ENCODE results near the gene MTCH1.

MTCH1 gene

DNA sequence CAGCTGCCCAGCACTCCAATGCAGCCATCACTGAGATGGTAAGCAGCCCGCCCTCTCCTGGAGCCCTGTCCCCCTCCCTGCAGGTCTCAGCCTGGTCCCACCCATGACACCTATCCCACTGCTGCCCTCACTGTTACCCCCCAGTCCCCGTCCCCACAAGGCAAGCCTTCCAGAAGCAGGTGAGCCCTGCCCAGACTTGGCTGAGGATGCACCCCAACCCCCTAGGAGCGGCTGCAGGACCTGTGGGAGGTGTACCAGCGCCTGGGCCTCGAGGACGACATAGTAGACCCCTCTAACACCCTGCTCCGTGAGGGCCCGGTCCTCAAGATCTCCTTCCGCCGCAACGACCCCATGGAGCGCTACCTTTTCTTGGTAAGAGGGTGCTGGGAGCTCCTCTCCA is 28.7 kb upstream of the MTCH1 start:
- TF ChIP-seq, protein P1, sequence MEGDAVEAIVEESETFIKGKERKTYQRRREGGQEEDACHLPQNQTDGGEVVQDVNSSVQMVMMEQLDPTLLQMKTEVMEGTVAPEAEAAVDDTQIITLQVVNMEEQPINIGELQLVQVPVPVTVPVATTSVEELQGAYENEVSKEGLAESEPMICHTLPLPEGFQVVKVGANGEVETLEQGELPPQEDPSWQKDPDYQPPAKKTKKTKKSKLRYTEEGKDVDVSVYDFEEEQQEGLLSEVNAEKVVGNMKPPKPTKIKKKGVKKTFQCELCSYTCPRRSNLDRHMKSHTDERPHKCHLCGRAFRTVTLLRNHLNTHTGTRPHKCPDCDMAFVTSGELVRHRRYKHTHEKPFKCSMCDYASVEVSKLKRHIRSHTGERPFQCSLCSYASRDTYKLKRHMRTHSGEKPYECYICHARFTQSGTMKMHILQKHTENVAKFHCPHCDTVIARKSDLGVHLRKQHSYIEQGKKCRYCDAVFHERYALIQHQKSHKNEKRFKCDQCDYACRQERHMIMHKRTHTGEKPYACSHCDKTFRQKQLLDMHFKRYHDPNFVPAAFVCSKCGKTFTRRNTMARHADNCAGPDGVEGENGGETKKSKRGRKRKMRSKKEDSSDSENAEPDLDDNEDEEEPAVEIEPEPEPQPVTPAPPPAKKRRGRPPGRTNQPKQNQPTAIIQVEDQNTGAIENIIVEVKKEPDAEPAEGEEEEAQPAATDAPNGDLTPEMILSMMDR (IDR thresholded peaks at IDR 0.05; ENCODE audit: extremely low read depth, missing control alignments), result no peak
- DNase-seq (ENCODE audit: low spot score), result no peak

DNA sequence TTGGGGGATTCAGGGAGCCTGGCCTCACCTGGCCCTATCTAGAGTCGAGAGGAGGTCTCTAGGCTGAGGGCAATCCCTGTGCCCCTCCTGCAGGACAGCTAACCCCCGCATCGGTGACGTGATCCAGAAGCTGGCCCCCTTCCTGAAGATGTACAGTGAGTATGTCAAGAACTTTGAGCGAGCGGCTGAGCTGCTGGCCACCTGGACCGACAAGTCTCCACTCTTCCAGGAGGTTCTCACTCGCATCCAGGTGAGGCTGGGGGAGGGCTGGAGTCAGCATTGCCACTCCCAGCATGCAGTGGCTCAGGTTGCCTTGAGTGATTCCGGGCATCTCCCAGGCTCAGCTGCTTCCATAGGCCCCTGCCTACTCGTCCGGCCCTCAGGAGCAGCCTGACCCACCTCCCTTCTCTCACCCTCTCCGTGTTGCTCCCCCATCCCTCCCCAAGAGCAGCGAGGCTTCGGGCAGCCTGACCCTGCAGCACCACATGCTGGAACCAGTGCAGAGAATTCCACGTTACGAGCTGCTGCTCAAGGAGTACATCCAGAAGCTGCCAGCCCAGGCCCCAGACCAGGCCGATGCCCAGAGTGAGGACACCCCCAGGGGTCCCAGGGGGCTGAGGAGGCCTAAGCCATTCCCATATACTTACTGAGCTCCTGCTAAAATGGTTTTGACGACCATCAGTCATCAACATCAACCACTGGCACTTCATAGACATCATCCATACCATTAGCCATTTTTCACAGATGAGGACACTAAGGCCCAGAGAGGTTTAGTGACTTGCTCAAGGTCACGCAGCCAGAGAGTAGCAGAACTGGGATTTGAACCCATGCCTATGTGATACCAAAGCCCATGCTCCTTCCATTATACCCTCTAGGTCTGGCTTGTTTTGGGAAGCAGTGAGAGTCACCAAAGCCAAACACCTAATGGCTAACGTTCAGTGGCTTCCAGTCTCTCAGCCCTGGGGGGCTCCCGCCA is 27.8 kb upstream of the MTCH1 start:
- no peak for DNase-seq (ENCODE audit: low spot score)
- TF ChIP-seq, protein P1 (IDR thresholded peaks at IDR 0.05; ENCODE audit: extremely low read depth, missing control alignments), result no peak

DNA sequence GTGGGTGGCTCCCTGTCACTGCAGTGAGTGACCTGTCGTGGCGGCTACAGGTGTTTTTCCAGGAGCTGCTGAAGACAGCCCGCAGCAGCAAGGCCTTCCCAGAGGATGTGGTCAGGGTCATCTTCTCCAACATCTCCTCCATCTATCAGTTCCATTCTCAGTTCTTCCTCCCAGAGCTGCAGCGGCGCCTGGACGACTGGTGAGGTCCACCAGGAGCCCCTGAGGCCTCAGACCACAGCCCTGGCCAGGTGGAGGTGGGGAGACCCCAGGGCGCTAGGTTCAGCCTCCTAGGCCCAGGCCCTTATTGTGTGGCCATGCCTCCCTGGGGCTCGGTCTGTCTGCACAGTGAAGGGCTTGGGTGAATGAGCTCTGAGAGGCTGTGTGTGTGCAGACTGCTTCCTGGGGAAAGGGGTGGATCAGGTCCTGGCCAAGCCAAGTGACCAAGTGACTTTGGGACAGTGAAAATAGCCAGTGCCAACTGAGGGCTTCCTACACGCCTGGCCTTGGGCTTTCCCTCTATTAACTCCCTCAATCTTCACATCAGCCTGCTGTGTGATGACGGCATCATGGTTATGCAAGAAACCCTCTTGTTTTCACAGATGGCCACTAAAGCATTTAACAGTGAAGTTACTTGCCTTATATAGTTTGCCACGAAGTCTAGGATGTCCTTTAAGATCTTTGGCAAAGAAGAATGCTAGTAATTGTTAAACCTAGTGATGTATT is 25.8 kb upstream of the MTCH1 start:
- TF ChIP-seq, protein P1 (IDR thresholded peaks at IDR 0.05; ENCODE audit: extremely low read depth, missing control alignments), result no peak
- no peak for DNase-seq (ENCODE audit: low spot score)

DNA sequence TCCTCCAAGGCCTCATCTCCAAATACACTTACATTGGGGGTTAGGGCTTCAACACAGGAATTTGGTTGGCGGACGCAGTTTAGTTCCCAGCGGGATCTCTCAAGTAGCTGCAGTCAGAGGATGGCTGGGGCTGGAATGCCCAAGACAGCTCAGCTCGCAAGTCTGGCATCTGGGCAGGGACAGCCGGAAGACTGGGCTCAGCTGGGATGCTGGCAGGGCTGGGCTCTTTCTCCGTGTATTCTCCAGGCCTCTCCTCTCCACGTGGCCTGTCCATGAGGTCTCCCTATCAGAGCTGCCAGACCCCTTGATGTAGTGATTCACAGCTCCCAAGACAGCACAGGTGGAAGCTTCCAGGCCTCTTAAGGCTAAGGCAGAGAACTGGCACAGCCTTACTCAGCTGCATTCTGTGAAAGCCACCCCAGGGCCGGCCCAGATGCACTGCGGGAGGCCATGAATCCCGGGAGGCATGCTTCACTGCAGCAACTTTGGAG is 24.5 kb upstream of the MTCH1 start:
- TF ChIP-seq, protein P1 (IDR thresholded peaks at IDR 0.05; ENCODE audit: extremely low read depth, missing control alignments), result no peak

DNA sequence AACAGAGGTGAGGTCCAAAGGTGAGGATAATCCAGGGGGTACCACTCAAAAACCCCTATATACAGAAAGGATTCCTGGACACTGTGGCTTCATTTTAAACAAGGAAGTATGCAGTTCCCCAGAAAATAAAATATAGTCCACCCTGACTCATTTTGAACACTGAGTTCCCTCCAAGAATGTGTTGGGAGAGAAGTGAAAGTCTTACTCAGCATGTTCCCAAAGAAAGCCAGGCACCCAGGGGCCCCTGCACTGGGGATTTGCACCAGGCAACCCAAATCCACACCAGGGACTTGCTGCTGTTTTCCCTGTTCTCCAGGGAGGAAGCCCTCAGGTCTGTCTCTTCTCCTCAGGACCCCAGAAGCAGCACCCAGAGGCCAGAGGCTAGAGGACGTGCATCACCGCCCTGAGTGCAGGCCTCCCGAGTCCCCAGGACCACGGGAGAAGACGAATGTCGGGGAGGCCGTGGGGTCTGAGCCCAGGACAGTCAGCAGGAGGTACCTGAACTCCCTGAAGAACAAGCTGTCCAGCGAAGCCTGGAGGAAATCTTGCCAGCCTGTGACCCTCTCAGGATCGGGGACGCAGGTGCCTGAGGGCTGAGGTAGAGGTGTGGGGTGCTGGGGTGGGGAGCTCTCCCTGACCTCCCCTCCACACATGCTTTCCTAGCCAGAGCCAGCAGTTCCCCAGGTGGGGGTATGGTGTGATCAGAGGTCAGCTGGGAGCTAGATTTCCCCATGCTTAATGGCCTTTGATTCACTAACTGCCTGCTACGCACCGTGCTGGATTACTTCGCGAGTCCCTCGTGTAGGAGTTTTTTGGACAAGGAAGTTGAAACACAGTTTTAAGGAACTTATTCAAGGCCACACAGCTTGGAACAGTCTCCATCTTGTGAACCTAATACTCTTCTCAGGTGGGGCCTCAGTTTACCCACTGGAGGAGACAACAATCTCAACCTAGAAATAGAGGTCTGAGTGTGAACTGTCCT is 22.8 kb upstream of the MTCH1 start:
- TF ChIP-seq, protein P1 (IDR thresholded peaks at IDR 0.05; ENCODE audit: extremely low read depth, missing control alignments), result no peak
- no peak for DNase-seq (ENCODE audit: low spot score)

More for the DNA sequence above, 24.5 kb upstream of the MTCH1 start:
- DNase-seq (ENCODE audit: low spot score), result no peak

DNA sequence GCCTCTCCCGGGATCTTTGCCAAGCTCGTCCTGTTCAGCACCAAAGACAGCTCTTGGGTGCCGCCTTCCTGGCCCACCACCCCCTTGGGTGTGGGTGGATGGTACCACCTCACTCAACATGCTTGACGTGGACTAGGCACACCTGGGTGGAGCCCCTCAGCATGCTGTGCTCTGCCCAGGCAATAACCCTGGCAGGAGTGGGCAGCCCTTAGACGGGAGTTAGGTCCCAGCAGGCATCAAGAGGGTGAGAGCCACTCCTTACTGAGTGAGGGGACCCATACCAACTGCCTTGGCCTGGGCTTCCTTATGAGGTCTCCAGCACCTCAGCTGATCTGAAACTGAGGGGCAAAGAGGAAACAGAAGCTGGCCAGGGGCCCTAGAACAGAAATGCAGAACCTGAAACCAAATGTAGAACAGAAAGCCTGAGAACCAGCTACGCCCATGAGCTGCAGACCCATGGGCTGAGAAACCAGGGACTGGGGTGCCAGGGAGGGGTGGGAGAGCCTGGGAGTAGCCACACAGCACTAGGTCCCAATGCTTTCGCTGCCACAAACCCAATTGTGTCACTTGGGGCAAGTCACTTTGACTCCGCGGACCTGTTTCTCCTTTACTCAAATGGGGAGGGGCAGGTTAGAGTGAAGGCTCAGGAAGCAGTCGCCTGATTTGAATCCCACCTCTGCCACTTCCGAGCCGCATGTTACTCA is 21.5 kb upstream of the MTCH1 start:
- DNase-seq (ENCODE audit: low spot score), result peak; percentile 26
- TF ChIP-seq, protein P1 (IDR thresholded peaks at IDR 0.05; ENCODE audit: extremely low read depth, missing control alignments), result no peak
